Activated CD4-positive, alpha-beta T cell treated with anti-CD3 and anti-CD28 coated beads, Interleukin-2, Interleukin-4, amounts not matched to agents 100 ng/mL and 50 ng/mL, durations not matched to agents 16 hours and 8 hours (primary cell): ENCODE results near the gene LLCFC1.
"Not testable (repeated sequence)": the region's sequence is repeated elsewhere in the genome, so short reads cannot be mapped to it uniquely, and the experiment has no call there.

Source experiments
- DNase-seq: peaks from one replicate; pipeline ENCODE4 v3.0.0-alpha.2; 2020; ENCODE audit warnings: low spot score

LLCFC1 gene

GRCh38 chr7:142943706-142944268 lies 4.5 kb downstream of the LLCFC1 start:
- DNase-seq: no peak

- no peak for DNase-seq
Measured at GRCh38 chr7:142945001-142945400, 5.7 kb downstream of the LLCFC1 start.

GRCh38 chr7:142948603-142949002 lies 9.3 kb downstream of the LLCFC1 start:
- DNase-seq: no peak

GRCh38 chr7:142950235-142950634 lies 11.0 kb downstream of the LLCFC1 start:
- DNase-seq: no peak

GRCh38 chr7:142954680-142955268 lies 15.5 kb downstream of the LLCFC1 start:
- DNase-seq: no peak

GRCh38 chr7:142956951-142957623 lies 17.8 kb downstream of the LLCFC1 start:
- no peak for DNase-seq

- no peak for DNase-seq
Measured at GRCh38 chr7:142957723-142958122, 18.4 kb downstream of the LLCFC1 start.

GRCh38 chr7:142959202-142959601 lies 19.9 kb downstream of the LLCFC1 start:
- DNase-seq: no peak

- DNase-seq: no peak
Measured at GRCh38 chr7:142960955-142961512, 21.8 kb downstream of the LLCFC1 start.

GRCh38 chr7:142961595-142961972 lies 22.3 kb downstream of the LLCFC1 start:
- no peak for DNase-seq

- no peak for DNase-seq
Measured at GRCh38 chr7:142961973-142962926, 23.0 kb downstream of the LLCFC1 start, which contains the start of gene KEL. TSS of gene KEL (minus strand) at chr7:142962363. CDS start at chr7:142962206, 157 bp downstream.

GRCh38 chr7:142962991-142963390 lies 23.7 kb downstream of the LLCFC1 start:
- DNase-seq: no peak

GRCh38 chr7:142963993-142964392 lies 24.7 kb downstream of the LLCFC1 start:
- DNase-seq: no peak

GRCh38 chr7:142964502-142965246 lies 25.4 kb downstream of the LLCFC1 start:
- DNase-seq: no peak

GRCh38 chr7:142968229-142968628 lies 28.9 kb downstream of the LLCFC1 start:
- no peak for DNase-seq

GRCh38 chr7:142969183-142969582 lies 29.9 kb downstream of the LLCFC1 start:
- no peak for DNase-seq

GRCh38 chr7:142974626-142975025 lies 35.3 kb downstream of the LLCFC1 start:
- DNase-seq: no peak

- not testable (repeated sequence) for DNase-seq
Measured at GRCh38 chr7:142978402-142978801, 39.1 kb downstream of the LLCFC1 start.

- no peak for DNase-seq
Measured at GRCh38 chr7:142983825-142984224, 44.5 kb downstream of the LLCFC1 start.

- no peak for DNase-seq
Measured at GRCh38 chr7:142984297-142984696, 45.0 kb downstream of the LLCFC1 start.
